ENCODE data around the gene INPPL1. TPM values are rescaled to one million over a fixed set of nuclear protein-coding genes. Genes with fewer than 3 reads are reported as not detected.

INPPL1 gene
- total RNA-seq, 2 experiments from 2014 or later: 103 to 195 TPM

DNA sequence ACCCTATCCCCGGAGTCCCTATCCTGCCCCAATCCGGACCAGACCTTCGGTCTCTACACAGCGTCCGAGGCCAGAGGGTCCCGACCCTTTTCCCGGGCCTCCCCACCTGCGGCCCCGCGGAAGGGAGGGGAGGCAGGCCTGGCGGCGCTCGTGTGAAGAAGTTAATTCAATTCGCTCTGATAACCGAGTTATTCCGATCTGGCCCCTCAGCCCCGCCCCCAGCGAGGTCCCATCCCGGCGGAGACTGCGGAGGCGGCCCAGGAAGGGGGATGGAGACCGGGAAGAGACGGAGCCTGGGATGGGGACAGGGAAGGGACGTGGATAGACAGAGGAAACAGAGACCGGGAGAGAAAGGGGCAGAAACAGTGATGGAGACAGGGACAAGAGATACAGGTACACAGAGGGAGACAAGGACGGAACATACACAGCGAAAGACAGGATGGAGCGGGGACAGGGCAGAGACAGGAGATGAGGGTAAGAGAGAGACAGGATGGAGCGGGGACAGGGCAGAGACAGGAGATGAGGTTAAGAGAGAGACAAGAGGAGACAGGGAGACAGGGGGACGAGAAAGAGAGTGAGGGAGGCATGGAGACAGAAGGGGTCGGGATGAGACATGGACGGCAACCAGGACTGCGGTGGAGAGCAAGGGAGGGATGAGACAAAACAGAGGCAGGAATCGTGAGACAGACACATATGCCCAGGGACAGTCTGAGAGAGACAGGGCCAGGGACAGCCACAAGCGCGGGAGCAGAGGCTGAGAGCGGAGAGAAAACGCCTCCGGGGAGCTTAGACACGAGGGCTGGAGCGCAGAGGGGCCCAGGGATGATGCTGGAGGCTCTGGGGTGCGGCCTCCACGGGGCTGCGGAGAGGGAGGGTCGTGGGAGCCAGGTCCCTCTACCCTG, 20.0 kb downstream of the INPPL1 start:
- no peak for DNase-seq (ENCODE audit: low spot score)
- Histone ChIP-seq H4K20me1 (ENCODE audit: insufficient read depth, low read length) (no peaks in the 10 kb centered on the region), H2AFZ (ENCODE audit: low read length) (no peak overlapping the region), H3K4me3 (ENCODE audit: low read depth, low read length, poor library complexity, severe bottlenecking) (no peak overlapping the region), H3K9me3 (ENCODE audit: low read length) (no peaks in the 10 kb centered on the region), H3K4me1 (ENCODE audit: insufficient read depth, low read length, poor library complexity, severe bottlenecking) (no peaks in the 10 kb centered on the region), H3K79me2 (ENCODE audit: insufficient read depth, low read depth, low read length) (no peaks in the 10 kb centered on the region), H3K9me2 (ENCODE audit: insufficient read depth, low read length) (no peaks in the 10 kb centered on the region), H3K27ac (ENCODE audit: low read depth, low read length, poor library complexity, severe bottlenecking) (no peak overlapping the region), H3K4me2 (ENCODE audit: low read length) (no peak overlapping the region), H3K36me3 (ENCODE audit: insufficient read depth, low read length) (no peaks in the 10 kb centered on the region)
- intact Hi-C loops (cut with micrococcal nuclease; ENCODE audit: unreplicated experiment): no loop called here
- ChIA-PET POLR2A (no interaction called here), CTCF (ENCODE audit: unreplicated experiment) (interaction anchor here (0.5 kb wide), 1 partner anchor 61 kb away, joined by 10 read pairs; no protein-coding TSS in a partner anchor)
- no peak for TF ChIP-seq EZH2phosphoT487 (IDR thresholded peaks at IDR 0.05; ENCODE audit: borderline replicate concordance, low read depth, low read length)
- TF ChIP-seq, protein P1, sequence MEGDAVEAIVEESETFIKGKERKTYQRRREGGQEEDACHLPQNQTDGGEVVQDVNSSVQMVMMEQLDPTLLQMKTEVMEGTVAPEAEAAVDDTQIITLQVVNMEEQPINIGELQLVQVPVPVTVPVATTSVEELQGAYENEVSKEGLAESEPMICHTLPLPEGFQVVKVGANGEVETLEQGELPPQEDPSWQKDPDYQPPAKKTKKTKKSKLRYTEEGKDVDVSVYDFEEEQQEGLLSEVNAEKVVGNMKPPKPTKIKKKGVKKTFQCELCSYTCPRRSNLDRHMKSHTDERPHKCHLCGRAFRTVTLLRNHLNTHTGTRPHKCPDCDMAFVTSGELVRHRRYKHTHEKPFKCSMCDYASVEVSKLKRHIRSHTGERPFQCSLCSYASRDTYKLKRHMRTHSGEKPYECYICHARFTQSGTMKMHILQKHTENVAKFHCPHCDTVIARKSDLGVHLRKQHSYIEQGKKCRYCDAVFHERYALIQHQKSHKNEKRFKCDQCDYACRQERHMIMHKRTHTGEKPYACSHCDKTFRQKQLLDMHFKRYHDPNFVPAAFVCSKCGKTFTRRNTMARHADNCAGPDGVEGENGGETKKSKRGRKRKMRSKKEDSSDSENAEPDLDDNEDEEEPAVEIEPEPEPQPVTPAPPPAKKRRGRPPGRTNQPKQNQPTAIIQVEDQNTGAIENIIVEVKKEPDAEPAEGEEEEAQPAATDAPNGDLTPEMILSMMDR (conservative IDR thresholded peaks at IDR 0.05; ENCODE audit: low read length): no peak
- no TSS peak for BruUV-seq (replicated peaks)

- Histone ChIP-seq H4K20me1 (ENCODE audit: insufficient read depth, low read length) (no peaks in the 10 kb centered on the region), H3K9me2 (ENCODE audit: insufficient read depth, low read length) (no peaks in the 10 kb centered on the region), H3K4me2 (ENCODE audit: low read length) (no peak overlapping the region), H3K79me2 (ENCODE audit: insufficient read depth, low read depth, low read length) (no peaks in the 10 kb centered on the region), H3K4me3 (ENCODE audit: low read depth, low read length, poor library complexity, severe bottlenecking) (no peak overlapping the region), H3K9me3 (ENCODE audit: low read length) (no peaks in the 10 kb centered on the region), H3K36me3 (ENCODE audit: insufficient read depth, low read length) (no peaks in the 10 kb centered on the region), H3K27ac (ENCODE audit: low read depth, low read length, poor library complexity, severe bottlenecking) (no peak overlapping the region), H3K4me1 (ENCODE audit: insufficient read depth, low read length, poor library complexity, severe bottlenecking) (no peaks in the 10 kb centered on the region), H2AFZ (ENCODE audit: low read length) (no peak overlapping the region)
- DNase-seq (ENCODE audit: low spot score): no peak
- BruUV-seq (replicated peaks): no TSS peak
- intact Hi-C loops (cut with micrococcal nuclease; ENCODE audit: unreplicated experiment): no loop called here
- TF ChIP-seq EZH2phosphoT487 (IDR thresholded peaks at IDR 0.05; ENCODE audit: borderline replicate concordance, low read depth, low read length): no peak
- TF ChIP-seq, protein P1 (conservative IDR thresholded peaks at IDR 0.05; ENCODE audit: low read length): no peak
- CTCF ChIA-PET (ENCODE audit: unreplicated experiment): interaction anchor here (0.5 kb wide), 1 partner anchor 61 kb away, joined by 10 read pairs; no protein-coding TSS in a partner anchor
- POLR2A ChIA-PET: no interaction called here
Observed at GRCh38 chr11:72245263-72245816, 20.8 kb downstream of the INPPL1 start.

DNA sequence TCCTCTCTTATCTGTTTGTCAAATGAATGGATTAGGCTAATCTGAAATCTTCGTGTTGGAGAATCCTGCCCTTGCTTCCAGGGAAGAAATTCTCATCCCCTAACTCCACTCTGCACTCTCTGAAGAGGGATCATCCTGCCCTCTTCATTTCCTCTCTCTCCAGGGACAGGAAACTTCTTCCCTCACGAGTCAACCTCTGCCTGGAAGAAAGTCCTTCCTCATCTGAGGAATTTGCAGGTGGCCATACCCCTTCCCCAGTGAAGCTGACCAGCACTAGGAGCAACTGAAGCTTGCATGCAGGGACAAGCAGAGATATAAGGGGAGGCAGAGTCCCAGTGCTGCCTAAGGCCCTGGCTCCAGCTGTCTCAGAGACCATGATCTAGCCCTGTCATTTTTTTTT, 23.0 kb downstream of the INPPL1 start:
- no peaks in the 10 kb centered on the region for H3K9me3 ChIP-seq (ENCODE audit: low read length)
- TF ChIP-seq, protein P1 (conservative IDR thresholded peaks at IDR 0.05; ENCODE audit: low read length): no peak
- no peak for TF ChIP-seq EZH2phosphoT487 (IDR thresholded peaks at IDR 0.05; ENCODE audit: borderline replicate concordance, low read depth, low read length)
- H3K9me2 ChIP-seq (ENCODE audit: insufficient read depth, low read length): no peaks in the 10 kb centered on the region
- no peak for DNase-seq (ENCODE audit: low spot score)
- no peaks in the 10 kb centered on the region for H3K4me1 ChIP-seq (ENCODE audit: insufficient read depth, low read length, poor library complexity, severe bottlenecking)
- intact Hi-C loops (cut with micrococcal nuclease; ENCODE audit: unreplicated experiment): no loop called here
- no peak overlapping the region for H3K27ac ChIP-seq (ENCODE audit: low read depth, low read length, poor library complexity, severe bottlenecking)
- POLR2A ChIA-PET: no interaction called here
- no peak overlapping the region for H3K4me2 ChIP-seq (ENCODE audit: low read length)
- CTCF ChIA-PET (ENCODE audit: unreplicated experiment): no interaction called here
- H4K20me1 ChIP-seq (ENCODE audit: insufficient read depth, low read length): no peaks in the 10 kb centered on the region
- H3K79me2 ChIP-seq (ENCODE audit: insufficient read depth, low read depth, low read length): no peaks in the 10 kb centered on the region
- H3K4me3 ChIP-seq (ENCODE audit: low read depth, low read length, poor library complexity, severe bottlenecking): no peak overlapping the region
- BruUV-seq (replicated peaks): no TSS peak
- H3K36me3 ChIP-seq (ENCODE audit: insufficient read depth, low read length): no peaks in the 10 kb centered on the region
- H2AFZ ChIP-seq (ENCODE audit: low read length): no peak overlapping the region
